AG09309 (cell line): ENCODE data around the gene MEIS2.

Experiments
- DNase-seq: peaks from one replicate; pipeline ENCODE4 v3.0.0-alpha.2; 2010; ENCODE audit warnings: low read depth
- H3K4me3 ChIP-seq: 2 replicates; pipeline ENCODE4 v1.5.1; 2011; ENCODE audit warnings: mild to moderate bottlenecking, low read depth, low read length, moderate library complexity; ENCODE audit not compliant: control insufficient read depth
- TF ChIP-seq, protein P1 (sequence below): IDR thresholded peaks from 2 replicates; pipeline ENCODE4 v1.5.1; 2011; ENCODE audit warnings: mild to moderate bottlenecking, low read depth, low read length, inconsistent platforms; ENCODE audit not compliant: insufficient read depth, control insufficient read depth; ENCODE audit errors: missing control alignments

The MEIS2 gene

DNA sequence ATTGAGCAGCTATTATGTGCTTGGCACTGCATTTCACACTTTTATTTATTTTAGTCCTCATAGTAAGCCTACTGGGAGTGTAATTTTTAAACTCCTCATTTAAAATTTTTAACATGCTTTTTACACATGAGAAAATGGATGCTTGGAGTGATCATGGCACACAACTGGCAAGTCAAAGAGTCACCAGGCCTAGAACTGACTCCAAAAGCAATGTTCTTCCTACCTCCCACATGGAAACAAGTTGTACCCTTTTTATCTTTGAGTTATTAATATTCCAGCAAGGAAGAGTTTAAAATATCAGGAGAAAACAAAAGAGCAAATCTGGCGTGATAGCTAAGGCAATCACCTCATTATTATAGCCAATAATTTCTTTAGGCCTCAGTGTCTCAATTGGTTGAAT lies 100.6 kb downstream of the MEIS2 start:
- DNase-seq = no peak
- TF ChIP-seq, protein P1, sequence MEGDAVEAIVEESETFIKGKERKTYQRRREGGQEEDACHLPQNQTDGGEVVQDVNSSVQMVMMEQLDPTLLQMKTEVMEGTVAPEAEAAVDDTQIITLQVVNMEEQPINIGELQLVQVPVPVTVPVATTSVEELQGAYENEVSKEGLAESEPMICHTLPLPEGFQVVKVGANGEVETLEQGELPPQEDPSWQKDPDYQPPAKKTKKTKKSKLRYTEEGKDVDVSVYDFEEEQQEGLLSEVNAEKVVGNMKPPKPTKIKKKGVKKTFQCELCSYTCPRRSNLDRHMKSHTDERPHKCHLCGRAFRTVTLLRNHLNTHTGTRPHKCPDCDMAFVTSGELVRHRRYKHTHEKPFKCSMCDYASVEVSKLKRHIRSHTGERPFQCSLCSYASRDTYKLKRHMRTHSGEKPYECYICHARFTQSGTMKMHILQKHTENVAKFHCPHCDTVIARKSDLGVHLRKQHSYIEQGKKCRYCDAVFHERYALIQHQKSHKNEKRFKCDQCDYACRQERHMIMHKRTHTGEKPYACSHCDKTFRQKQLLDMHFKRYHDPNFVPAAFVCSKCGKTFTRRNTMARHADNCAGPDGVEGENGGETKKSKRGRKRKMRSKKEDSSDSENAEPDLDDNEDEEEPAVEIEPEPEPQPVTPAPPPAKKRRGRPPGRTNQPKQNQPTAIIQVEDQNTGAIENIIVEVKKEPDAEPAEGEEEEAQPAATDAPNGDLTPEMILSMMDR = no peak
- H3K4me3 ChIP-seq = no peak overlapping the region

DNA sequence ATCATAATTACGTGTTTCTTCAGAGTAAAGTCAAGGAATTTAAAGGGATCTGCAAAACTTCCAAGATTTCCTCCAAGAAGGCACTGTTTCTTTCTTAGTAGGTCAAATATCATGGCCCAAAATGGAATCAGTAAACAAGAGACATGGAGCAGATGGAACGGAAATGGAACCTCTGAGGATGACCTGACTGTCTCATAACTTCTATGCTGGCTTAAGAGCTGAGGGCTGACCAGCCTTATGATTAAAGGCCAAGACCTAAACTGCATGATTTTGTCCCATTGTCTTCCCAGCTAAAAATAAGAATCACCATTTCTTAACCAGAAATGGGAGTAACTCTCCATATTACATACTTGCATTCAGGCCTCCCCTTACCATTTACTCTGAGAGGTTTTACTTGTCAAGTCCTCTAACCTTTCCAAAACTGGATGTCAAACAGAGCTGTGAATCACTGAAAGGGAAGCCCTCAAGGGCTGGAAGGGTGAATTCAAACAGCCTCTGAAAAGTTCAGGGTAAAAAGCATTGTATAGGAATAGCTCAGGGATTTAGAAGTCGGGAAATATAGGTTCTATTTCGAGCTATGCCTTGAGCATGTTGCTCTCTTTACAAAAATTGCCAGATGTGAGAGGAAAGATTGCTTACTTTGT lies 103.7 kb downstream of the MEIS2 start:
- no peak overlapping the region for H3K4me3 ChIP-seq
- DNase-seq = no peak
- TF ChIP-seq, protein P1 = no peak

DNA sequence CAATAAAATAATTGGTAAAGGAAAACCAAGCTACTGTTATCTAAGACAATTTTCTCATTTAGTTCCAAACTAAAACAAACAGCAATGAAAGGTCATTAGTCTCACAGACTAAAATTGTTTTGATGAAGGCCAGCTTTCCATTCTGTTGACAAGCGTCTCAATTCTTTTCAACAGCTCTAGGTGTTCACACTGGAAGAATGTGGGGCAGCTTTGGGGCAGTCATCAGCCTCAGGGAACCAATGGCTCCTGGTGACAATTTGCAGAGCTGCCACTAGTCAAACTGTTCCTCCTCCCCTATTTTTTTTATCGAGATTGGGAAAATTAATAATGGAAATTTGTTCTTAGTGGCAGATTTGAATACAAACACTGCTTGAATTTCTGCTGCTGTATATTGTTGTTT lies 104.2 kb downstream of the MEIS2 start:
- DNase-seq = no peak

DNA sequence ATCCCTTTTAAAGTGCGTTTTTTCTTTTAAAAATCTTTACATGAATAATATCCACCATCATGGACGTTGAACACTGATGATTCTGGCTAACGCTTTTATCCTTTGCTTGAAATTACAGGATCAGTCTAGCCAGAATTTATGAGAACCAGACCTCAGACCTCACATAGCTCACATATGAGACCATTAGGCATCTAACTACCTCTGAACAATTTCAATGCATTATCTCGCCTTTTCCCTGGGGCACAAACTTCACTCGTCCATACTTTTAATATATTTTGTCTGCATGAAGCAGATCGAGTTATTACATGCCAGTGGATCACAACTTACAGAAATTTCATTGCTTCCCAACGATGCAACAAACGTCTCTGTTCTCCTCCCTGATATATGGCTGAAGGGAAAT lies 105.6 kb downstream of the MEIS2 start:
- H3K4me3 ChIP-seq = no peak overlapping the region
- TF ChIP-seq, protein P1 = no peak

More for the DNA sequence above, 104.2 kb downstream of the MEIS2 start:
- no peak overlapping the region for H3K4me3 ChIP-seq
- TF ChIP-seq, protein P1 = no peak

DNA sequence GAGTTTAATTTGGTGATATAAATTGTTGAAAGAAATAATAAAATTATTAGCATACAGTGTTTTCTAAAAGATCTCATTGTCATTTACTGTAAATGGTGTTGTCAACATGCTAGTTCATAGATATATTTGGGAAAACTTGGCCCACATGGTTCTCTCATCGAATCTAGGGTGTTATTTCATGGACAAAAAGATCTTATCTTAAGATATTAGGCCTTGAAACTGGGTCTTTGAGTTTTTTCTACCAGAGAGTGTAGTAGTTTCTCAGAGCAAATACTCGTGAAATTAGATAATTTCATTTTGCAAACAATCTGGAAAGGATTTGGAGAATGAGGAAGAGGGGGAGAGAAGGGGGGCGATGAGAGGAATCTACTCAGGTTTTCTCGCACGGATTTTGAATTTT lies 107.9 kb downstream of the MEIS2 start:
- H3K4me3 ChIP-seq = no peak overlapping the region
- DNase-seq = no peak
- TF ChIP-seq, protein P1 = no peak

More for the DNA sequence above, 105.6 kb downstream of the MEIS2 start:
- DNase-seq = no peak

DNA sequence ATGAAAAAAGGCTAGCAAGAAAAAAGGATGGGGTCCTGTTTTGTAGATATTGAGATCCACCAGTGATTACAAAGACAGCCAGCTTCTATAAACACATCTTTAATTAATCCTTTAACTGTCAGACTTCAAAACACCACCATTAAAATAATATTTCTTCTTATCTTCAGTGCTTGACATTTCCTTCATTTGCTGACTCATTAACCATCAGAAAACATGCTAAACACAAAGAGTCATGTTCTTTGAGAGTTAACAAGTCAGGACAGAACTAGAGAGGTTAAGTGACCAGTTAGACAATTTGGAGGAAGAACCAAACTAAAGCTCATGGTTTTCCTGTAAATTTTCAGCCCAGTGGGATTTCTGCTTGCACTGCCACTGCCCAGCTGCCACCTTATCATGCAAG lies 111.4 kb downstream of the MEIS2 start:
- TF ChIP-seq, protein P1 = no peak

More for the DNA sequence above, 111.4 kb downstream of the MEIS2 start:
- H3K4me3 ChIP-seq = no peak overlapping the region
- no peak for DNase-seq
